Kidney (tissue), 14 donors: ENCODE results near the gene COL8A1. TPM values are rescaled to one million over a fixed set of nuclear protein-coding genes. Genes with fewer than 3 reads are reported as not detected.
A peak's percentile ranks its signal among the peaks of the same experiment; 100 is the strongest.

Experiments
- DNase-seq, 5 donors: peaks; one replicate each; pipeline ENCODE4 v3.0.0-alpha.2; 2013 to 2020
- FAIRE-seq: peaks from 2 replicates; lab custom pipeline; 2012; peaks lifted over from hg19 to GRCh38; lab: Jason Lieb, UNC
- H3K27ac ChIP-seq, 2 donors: one replicate each; pipeline ENCODE4 v1.7.0; 2013; ENCODE audit warnings: low read depth in 2 of 2, low read length in 2 of 2, inconsistent platforms in 1 of 2
- H3K27me3 ChIP-seq: one replicate; pipeline ENCODE4 v1.7.1; 2013; ENCODE audit warnings: low read length, inconsistent platforms; ENCODE audit not compliant: control insufficient read depth, insufficient read depth
- H3K36me3 ChIP-seq, 3 donors: one replicate each; pipeline versions ENCODE4 v1.7.0 to v1.7.1; 2013; ENCODE audit warnings: low read length in 3 of 3, control low read depth in 1 of 3, inconsistent platforms in 1 of 3; ENCODE audit not compliant: insufficient read depth in 3 of 3, control insufficient read depth in 2 of 3
- H3K4me1 ChIP-seq, 3 donors: one replicate each; pipeline versions ENCODE4 v1.7.0 to v1.7.1; 2013; ENCODE audit warnings: low read length in 3 of 3, inconsistent platforms in 1 of 3, low read depth in 1 of 3; ENCODE audit not compliant: control insufficient read depth in 2 of 3, insufficient read depth in 2 of 3
- H3K4me3 ChIP-seq, 3 donors: one replicate each; pipeline versions ENCODE4 v1.7.0 to v1.8.1; 2013; ENCODE audit warnings: low read length in 3 of 3, control low read depth in 1 of 3, inconsistent platforms in 1 of 3
- H3K9ac ChIP-seq, 3 donors: one replicate each; pipeline versions ENCODE4 v1.7.0 to v1.7.1; 2013; ENCODE audit warnings: low read length in 3 of 3, control low read depth in 1 of 3, inconsistent platforms in 1 of 3
- H3K9me3 ChIP-seq, 3 donors: one replicate each; pipeline versions ENCODE4 v1.7.0 to v1.7.1; 2013; ENCODE audit warnings: low read length in 3 of 3, control low read depth in 1 of 3, inconsistent platforms in 1 of 3; ENCODE audit not compliant: control insufficient read depth in 2 of 3, insufficient read depth in 1 of 3
- intact Hi-C: fragments of 100-400 bp; cut with DNase I; formaldehyde crosslinking; loops from one replicate; pipeline ENCODE4 v1.11.1; 2022
- polyA plus RNA-seq: library from polyadenylated mRNA; stranded (reverse); fragments of 350-450 nt; fragmentation: Illumina TruSeq; extraction: RNeasy Lipid Tissue Mini Kit (QIAGEN cat#74804); gene quantifications from one replicate; pipeline ENCODE4 v1.2.3, GENCODE V29; 2014; ENCODE audit warnings: low read depth, low replicate concordance; ENCODE audit not compliant: insufficient read depth
- total RNA-seq: library from RNA; stranded (reverse); fragmentation: NEBNext Ultra II Directional; extraction: Animal tissue kit (Norgen Biotek cat#: 25700); gene quantifications from one replicate; pipeline ENCODE4 v1.2.1, GENCODE V29; 2021
- TF ChIP-seq, protein P1 (sequence below): IDR thresholded peaks from 3 replicates; pipeline ENCODE4 v1.5.1; 2012; ENCODE audit warnings: mild to moderate bottlenecking, moderate library complexity, borderline replicate concordance; ENCODE audit not compliant: insufficient read depth; ENCODE audit errors: extremely low read depth
- donor health status: control.
- donor health status: control.
- donor health status: control.
- donor health status: control.
- donor health status: control.
- donor health status: DM: yes; HTN: yes; CAD: no.
- donor health status: Normal renal cell carcinoma (clear cell type).

COL8A1 gene
- total and polyA plus RNA-seq, 2 donors from 2014 or later = 3.6 to 24.2 TPM

DNA sequence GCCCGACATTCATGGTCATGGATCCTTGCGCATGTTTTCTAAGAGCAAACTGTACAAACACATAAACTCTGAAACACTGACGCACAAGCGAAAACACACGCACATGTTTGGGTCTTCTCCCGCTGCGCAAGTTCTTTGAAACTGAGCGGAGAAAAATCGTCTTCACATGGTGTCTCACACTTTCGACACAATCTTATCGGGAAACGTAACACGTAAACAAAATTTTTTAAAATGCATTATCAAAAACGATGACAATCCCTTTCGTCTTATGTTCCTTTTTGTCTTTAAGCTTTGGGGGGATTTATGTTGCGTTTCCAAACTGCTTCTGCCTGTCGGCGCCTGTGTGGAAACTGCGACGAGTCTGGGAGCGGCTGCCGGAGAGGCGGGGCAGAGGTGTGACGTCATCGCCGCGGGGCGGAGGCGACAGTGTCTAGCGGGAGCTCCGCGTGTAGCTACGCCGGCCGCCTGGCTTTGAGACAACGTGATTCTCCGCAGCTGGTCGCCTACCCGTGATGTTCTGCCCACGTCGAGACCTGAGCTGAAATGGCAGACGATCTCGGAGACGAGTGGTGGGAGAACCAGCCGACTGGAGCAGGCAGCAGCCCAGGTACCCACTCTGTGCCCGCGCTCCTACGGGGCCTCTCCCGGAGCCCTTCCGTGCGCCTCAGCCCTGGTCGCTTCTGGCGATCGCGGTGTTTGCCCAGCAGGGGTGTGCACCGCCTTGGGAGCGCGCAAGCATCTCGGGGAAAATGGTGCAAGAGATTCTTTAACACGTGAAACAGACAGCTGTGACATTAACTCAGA, 179.2 kb downstream of the COL8A1 start, which contains the start of gene CMSS1:
CMSS1 (plus strand) TSS at position 426 of the 804 bp plus-strand sequence.
- peak; percentile 95 to 98 (median 96) for DNase-seq
- peaks cover 0 to 13% (median 0%) of the 10 kb centered on the region in 3 donors for H3K4me1 ChIP-seq
- H3K27ac ChIP-seq = peak within 1 kb of the TSS; percentile 78 to 95

DNA sequence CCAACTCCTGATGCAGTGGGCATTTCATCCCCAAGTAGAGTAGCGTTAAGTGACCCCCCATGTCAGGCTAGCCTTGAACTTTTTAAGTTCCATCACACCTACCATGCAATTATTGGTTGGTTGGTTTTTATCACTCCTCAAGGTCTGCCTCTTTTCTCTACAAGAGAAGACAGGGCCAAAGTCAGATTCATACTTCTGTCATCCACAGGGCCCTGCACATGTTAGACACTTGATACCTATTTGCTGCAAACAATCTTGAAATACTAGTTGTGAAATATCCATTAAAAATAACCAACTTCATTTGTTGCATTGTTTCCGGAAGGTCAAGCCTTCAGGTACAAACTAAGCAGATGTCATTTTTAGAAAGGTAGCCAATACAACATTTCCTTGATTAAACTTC, 180.4 kb downstream of the COL8A1 start:
- no peak overlapping the region for H3K9ac ChIP-seq
- intact Hi-C loops = no loop called here

More for the DNA sequence above, 179.2 kb downstream of the COL8A1 start, which contains the start of gene CMSS1:
- Histone ChIP-seq H3K9me3 (no peaks in the 10 kb centered on the region), H3K9ac (peak within 1 kb of the TSS; percentile 74 to 93 (median 86)), H3K36me3 (no peaks in the 10 kb centered on the region), H3K27me3 (no peaks in the 10 kb centered on the region), H3K4me3 (peak within 1 kb of the TSS; percentile 88 to 96 (median 91))
- FAIRE-seq = no peak
- intact Hi-C loops = no loop called here
- TF ChIP-seq, protein P1, sequence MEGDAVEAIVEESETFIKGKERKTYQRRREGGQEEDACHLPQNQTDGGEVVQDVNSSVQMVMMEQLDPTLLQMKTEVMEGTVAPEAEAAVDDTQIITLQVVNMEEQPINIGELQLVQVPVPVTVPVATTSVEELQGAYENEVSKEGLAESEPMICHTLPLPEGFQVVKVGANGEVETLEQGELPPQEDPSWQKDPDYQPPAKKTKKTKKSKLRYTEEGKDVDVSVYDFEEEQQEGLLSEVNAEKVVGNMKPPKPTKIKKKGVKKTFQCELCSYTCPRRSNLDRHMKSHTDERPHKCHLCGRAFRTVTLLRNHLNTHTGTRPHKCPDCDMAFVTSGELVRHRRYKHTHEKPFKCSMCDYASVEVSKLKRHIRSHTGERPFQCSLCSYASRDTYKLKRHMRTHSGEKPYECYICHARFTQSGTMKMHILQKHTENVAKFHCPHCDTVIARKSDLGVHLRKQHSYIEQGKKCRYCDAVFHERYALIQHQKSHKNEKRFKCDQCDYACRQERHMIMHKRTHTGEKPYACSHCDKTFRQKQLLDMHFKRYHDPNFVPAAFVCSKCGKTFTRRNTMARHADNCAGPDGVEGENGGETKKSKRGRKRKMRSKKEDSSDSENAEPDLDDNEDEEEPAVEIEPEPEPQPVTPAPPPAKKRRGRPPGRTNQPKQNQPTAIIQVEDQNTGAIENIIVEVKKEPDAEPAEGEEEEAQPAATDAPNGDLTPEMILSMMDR = no peak

DNA sequence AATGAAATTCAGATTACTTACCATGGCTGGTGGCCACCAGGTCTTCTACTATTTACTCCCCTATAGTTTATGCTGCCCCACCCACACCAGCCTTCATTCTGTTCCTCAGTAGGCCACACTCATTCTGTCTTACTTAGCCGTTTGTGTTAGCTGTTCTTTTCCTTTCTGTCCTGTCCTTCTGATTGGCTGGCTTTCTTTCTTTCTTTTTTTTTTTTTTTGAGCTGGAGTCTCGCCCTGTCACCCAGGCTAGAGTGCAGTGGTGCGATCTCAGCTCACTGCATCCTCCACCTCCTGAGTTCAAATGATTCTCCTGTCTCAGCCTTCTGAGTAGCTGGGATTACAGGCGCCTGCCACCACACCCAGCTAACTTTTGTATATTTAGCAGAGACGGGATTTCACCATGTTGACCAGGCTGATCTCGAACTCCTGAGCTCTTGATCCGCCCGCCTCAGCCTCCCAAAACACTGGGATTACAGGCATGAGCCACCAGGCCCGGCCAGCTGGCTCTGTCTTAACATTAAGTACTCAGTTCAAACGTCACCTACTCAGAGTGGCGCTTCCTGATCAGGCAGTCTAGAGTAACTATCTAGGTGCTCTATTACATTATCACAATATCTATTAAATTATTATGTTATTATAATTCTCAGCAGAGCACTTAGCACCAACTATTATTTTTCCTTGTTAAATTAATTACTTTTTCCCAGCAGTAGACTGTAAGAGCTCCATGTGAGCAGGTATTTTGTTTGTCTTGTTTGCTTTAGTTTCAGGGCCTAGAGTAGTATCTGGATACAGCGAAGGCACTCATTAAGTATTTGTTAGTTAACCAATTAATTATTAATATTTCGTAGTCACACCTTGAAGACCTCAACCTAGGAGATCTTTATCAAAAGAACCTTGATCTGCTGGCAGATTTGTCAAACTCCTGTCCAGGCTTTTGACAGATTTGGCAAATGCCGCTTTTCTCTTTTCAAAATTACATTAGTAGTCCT, 185.6 kb downstream of the COL8A1 start:
- Histone ChIP-seq H3K36me3 (no peaks in the 10 kb centered on the region), H3K4me3 (no peak overlapping the region), H3K27me3 (no peaks in the 10 kb centered on the region), H3K9ac (no peak overlapping the region), H3K27ac (no peak overlapping the region), H3K4me1 (no peaks in the 10 kb centered on the region), H3K9me3 (no peaks in the 10 kb centered on the region)
- no peak for FAIRE-seq
- intact Hi-C loops = no loop called here
- TF ChIP-seq, protein P1 = no peak
- DNase-seq = no peak

More for the DNA sequence above, 180.4 kb downstream of the COL8A1 start:
- FAIRE-seq = no peak
- Histone ChIP-seq H3K27ac (no peak overlapping the region), H3K4me3 (peak overlapping the region in 2 of 3 donors; percentile 88 to 96), H3K9me3 (no peaks in the 10 kb centered on the region), H3K36me3 (no peaks in the 10 kb centered on the region), H3K27me3 (no peaks in the 10 kb centered on the region), H3K4me1 (peaks cover 0 to 13% (median 0%) of the 10 kb centered on the region in 3 donors)
- DNase-seq = no peak
- TF ChIP-seq, protein P1 = no peak
